Skin of body (tissue), 2 donors: ENCODE measurements around the gene TBC1D5. TPM values are rescaled to one million over a fixed set of nuclear protein-coding genes. Genes with fewer than 3 reads are reported as not detected.

Experiments
- DNase-seq: peaks from one replicate; lab custom pipeline; 2025; lab: John Stamatoyannopoulos, UW
- total RNA-seq: library from RNA; depleted of rRNA; stranded (reverse); fragments of >200 nt; gene quantifications from one replicate; pipeline ENCODE4 v1.2.3, GENCODE V29; 2014

TBC1D5 gene
- total RNA-seq, 1 donor from 2014 or later, result 99.1 TPM

- no peak for DNase-seq
These were observed 434.9 kb downstream of the TBC1D5 start for GRCh38 chr3:17307482-17307881.

GRCh38 chr3:17304969-17305368, 437.5 kb downstream of the TBC1D5 start:
- DNase-seq, result no peak

- no peak for DNase-seq
These were observed 439.7 kb downstream of the TBC1D5 start for GRCh38 chr3:17302774-17303173.

GRCh38 chr3:17302170-17302569, 440.3 kb downstream of the TBC1D5 start:
- DNase-seq, result no peak

GRCh38 chr3:17301271-17301670, 441.2 kb downstream of the TBC1D5 start:
- no peak for DNase-seq

GRCh38 chr3:17300441-17300840, 442.0 kb downstream of the TBC1D5 start:
- no peak for DNase-seq

- DNase-seq, result no peak
These were observed 444.4 kb downstream of the TBC1D5 start for GRCh38 chr3:17298038-17298437.

GRCh38 chr3:17292556-17292955, 449.9 kb downstream of the TBC1D5 start:
- DNase-seq, result no peak

- no peak for DNase-seq
These were observed 451.5 kb downstream of the TBC1D5 start for GRCh38 chr3:17290894-17291293.

- no peak for DNase-seq
These were observed 453.5 kb downstream of the TBC1D5 start for GRCh38 chr3:17288839-17289399.

GRCh38 chr3:17287006-17287689, 455.3 kb downstream of the TBC1D5 start:
- no peak for DNase-seq

- no peak for DNase-seq
These were observed 464.4 kb downstream of the TBC1D5 start for GRCh38 chr3:17278006-17278405.

GRCh38 chr3:17266846-17267245, 475.6 kb downstream of the TBC1D5 start:
- DNase-seq, result no peak

- no peak for DNase-seq
These were observed 480.6 kb downstream of the TBC1D5 start for GRCh38 chr3:17261627-17262369.

- no peak for DNase-seq
These were observed 482.2 kb downstream of the TBC1D5 start for GRCh38 chr3:17260257-17260656.

- DNase-seq, result no peak
These were observed 482.7 kb downstream of the TBC1D5 start for GRCh38 chr3:17259685-17260084.

GRCh38 chr3:17258823-17259436, 483.5 kb downstream of the TBC1D5 start:
- peak; percentile 24 for DNase-seq

GRCh38 chr3:17257269-17257668, 485.2 kb downstream of the TBC1D5 start:
- DNase-seq, result no peak

GRCh38 chr3:17243621-17244020, 498.8 kb downstream of the TBC1D5 start:
- no peak for DNase-seq

- no peak for DNase-seq
These were observed 503.0 kb downstream of the TBC1D5 start for GRCh38 chr3:17239417-17239816.

GRCh38 chr3:17238023-17238422, 504.4 kb downstream of the TBC1D5 start:
- no peak for DNase-seq

- no peak for DNase-seq
These were observed 507.1 kb downstream of the TBC1D5 start for GRCh38 chr3:17235310-17235709.
